BJ (cell line): ENCODE measurements around the gene CHAF1B. TPM values are rescaled to one million over a fixed set of nuclear protein-coding genes. Genes with fewer than 3 reads are reported as not detected.

Experiments
- CTCF ChIA-PET: fragments of 350-600 bp; formaldehyde crosslinking; extraction: SDS; loops from one replicate; lab custom pipeline; 2021; ENCODE audit warnings: antibody characterized with exemption, inconsistent platforms; lab: Yijun Ruan, JAX
- POLR2A ChIA-PET: fragments of 300-600 bp; sonication (Branson Sonifier 250); formaldehyde crosslinking; extraction: SDS; loops from one replicate; lab custom pipeline; 2021; ENCODE audit warnings: antibody characterized with exemption; lab: Charles Lee
- DNase-seq: peaks from one replicate; pipeline ENCODE4 v3.0.0-alpha.2; 2011; ENCODE audit warnings: low read depth
- H3K27me3 ChIP-seq: 2 replicates; pipeline ENCODE4 v1.6.0; 2011; ENCODE audit warnings: low read length; ENCODE audit not compliant: control insufficient read depth, insufficient read depth
- H3K36me3 ChIP-seq: 2 replicates; pipeline ENCODE4 v1.5.1; 2011; ENCODE audit warnings: low read length; ENCODE audit not compliant: control insufficient read depth, insufficient read depth
- H3K4me3 ChIP-seq: 2 replicates; pipeline ENCODE4 v1.5.1; 2011; ENCODE audit warnings: low read depth, mild to moderate bottlenecking, control low read depth, low read length
- CTCF ChIP-seq: IDR thresholded peaks from 2 replicates; pipeline ENCODE4 v1.5.1; 2011; ENCODE audit warnings: low read depth, mild to moderate bottlenecking, control low read depth, inconsistent platforms, low read length, moderate library complexity; ENCODE audit not compliant: insufficient read depth
- polyA plus RNA-seq: library from polyadenylated mRNA; depleted of rRNA; stranded (reverse); fragments of >200 nt; gene quantifications from 2 replicates; pipeline ENCODE4 v1.2.3, GENCODE V29; 2011

Gene CHAF1B
- polyA plus RNA-seq, 1 experiment = 4.0 TPM

GRCh38 chr21:36436829-36437744, 51.9 kb downstream of the CHAF1B start:
- Histone ChIP-seq H3K36me3 (no peaks in the 10 kb centered on the region), H3K27me3 (no peaks in the 10 kb centered on the region), H3K4me3 (no peak overlapping the region)
- POLR2A ChIA-PET = no interaction called here
- no peak for TF ChIP-seq CTCF
- no peak for DNase-seq
- CTCF ChIA-PET = interaction anchor here (0.6 to 1.4 kb wide), 2 partner anchors 194 to 502 kb away, joined by 3 to 4 read pairs; no protein-coding TSS in a partner anchor

DNA sequence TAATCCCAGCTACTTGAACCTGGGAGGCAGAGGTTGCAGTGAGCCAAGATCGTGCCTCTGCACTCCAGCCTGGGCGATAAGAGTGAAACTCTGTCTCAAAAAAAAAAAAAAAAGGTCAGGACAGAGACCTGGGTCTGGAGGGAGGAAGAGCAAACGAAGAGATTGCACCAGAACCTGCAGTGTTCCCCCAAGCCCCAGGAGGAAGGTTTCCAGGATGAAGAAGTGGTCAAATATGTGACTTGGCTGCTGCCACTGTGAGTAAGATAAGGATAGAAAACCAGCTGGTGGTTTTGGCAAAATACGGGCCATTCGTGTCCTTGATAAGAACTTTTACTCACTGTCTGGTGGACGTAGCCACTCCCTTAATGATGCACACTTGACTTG, 52.5 kb downstream of the CHAF1B start:
- Histone ChIP-seq H3K4me3 (no peak overlapping the region), H3K36me3 (no peaks in the 10 kb centered on the region), H3K27me3 (no peaks in the 10 kb centered on the region)
- POLR2A ChIA-PET = interaction anchor here (0.7 kb wide), 1 partner anchor 77 kb away, joined by 10 read pairs; no protein-coding TSS in a partner anchor
- TF ChIP-seq CTCF = no peak
- CTCF ChIA-PET = interaction anchor here (1.5 to 1.6 kb wide), 2 partner anchors 8 to 16 kb away, joined by 3 to 5 read pairs; no protein-coding TSS in a partner anchor
- DNase-seq = peak; percentile 40

GRCh38 chr21:36441715-36442114, 56.5 kb downstream of the CHAF1B start:
- no peak for TF ChIP-seq CTCF
- Histone ChIP-seq H3K27me3 (no peaks in the 10 kb centered on the region), H3K36me3 (no peaks in the 10 kb centered on the region), H3K4me3 (no peak overlapping the region)
- ChIA-PET CTCF (no interaction called here), POLR2A (no interaction called here)
- DNase-seq = no peak

DNA sequence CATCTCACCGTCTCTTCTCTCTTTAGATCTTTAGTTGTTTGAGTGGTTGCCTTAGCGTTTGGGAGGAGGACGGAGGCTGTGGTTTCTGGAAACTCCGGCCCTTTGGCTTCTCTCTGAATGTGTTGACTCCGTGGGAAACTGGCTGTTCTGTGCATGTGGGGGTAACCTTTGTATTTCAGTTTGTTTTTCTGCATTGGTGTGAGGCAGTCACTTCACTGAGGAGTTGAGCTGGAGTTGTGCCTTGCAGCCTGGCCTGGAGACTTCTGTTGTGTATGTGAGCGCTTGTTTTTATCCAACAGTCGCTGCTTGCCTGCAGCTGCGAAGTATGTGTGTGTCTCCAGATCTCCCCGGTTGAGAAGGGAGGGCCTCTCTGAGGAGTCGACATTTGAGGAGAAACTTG, 61.1 kb downstream of the CHAF1B start:
- Histone ChIP-seq H3K4me3 (no peak overlapping the region), H3K27me3 (no peaks in the 10 kb centered on the region), H3K36me3 (no peaks in the 10 kb centered on the region)
- ChIA-PET CTCF (no interaction called here), POLR2A (no interaction called here)
- DNase-seq = no peak
- no peak for TF ChIP-seq CTCF

GRCh38 chr21:36450511-36450910, 65.3 kb downstream of the CHAF1B start:
- no peak for DNase-seq
- TF ChIP-seq CTCF = no peak
- Histone ChIP-seq H3K27me3 (no peaks in the 10 kb centered on the region), H3K36me3 (no peaks in the 10 kb centered on the region), H3K4me3 (no peak overlapping the region)
- ChIA-PET CTCF (no interaction called here), POLR2A (no interaction called here)
